Measurements from ENCODE around the gene ANGPTL8. TPM values are rescaled to one million over a fixed set of nuclear protein-coding genes. Genes with fewer than 3 reads are reported as not detected.

Gene ANGPTL8
- total and polyA plus RNA-seq, 10 of the 15 experiments (the other 5 are each of a cell fraction or from before 2014, with no cell fraction given): not detected

- POLR2A ChIA-PET: interaction anchor here (0.6 to 0.7 kb wide), 3 partner anchors 82 to 419 kb away, joined by 3 to 4 read pairs (median 3); no protein-coding TSS in a partner anchor
- Histone ChIP-seq H3K4me3 (no peak overlapping the region), H4K20me1 (ENCODE audit: control insufficient read depth, insufficient read depth) (no peaks in the 10 kb centered on the region), H3K79me2 (ENCODE audit: control insufficient read depth, insufficient read depth, low read length) (no peaks in the 10 kb centered on the region), H2AFZ (ENCODE audit: control insufficient read depth, low read depth, low read length) (no peak overlapping the region), H3K9ac (ENCODE audit: control insufficient read depth, insufficient read depth, low read length) (no peak overlapping the region), H3K27me3 (replicated peaks in 1 of 2; ENCODE audit: control insufficient read depth in 2 of 2, insufficient read depth in 2 of 2, low read length in 1 of 2) (no peaks in the 10 kb centered on the region), H3K9me3 (replicated peaks; ENCODE audit: control insufficient read depth, insufficient read depth, low read length) (no peaks in the 10 kb centered on the region; the same call in 2 of the 3 replicates), H3K27ac (ENCODE audit: control insufficient read depth, insufficient read depth) (no peak overlapping the region), H3K4me1 (ENCODE audit: control insufficient read depth, insufficient read depth, low read length) (no peaks in the 10 kb centered on the region; the same call in 1 of the 2 replicates), H3K36me3 (ENCODE audit: control insufficient read depth in 2 of 2, insufficient read depth in 2 of 2, low read length in 1 of 2) (no peaks in the 10 kb centered on the region), H3K4me2 (ENCODE audit: control insufficient read depth, insufficient read depth) (no peak overlapping the region)
- WGBS (ENCODE audit: insufficient coverage, insufficient replicate concordance, low lambda C conversion rate, missing lambda C conversion rate): 97% methylated on average over 3 of the region's 3 CpGs
- CTCF ChIA-PET: interaction anchor here (0.9 to 1.4 kb wide), 2 partner anchors 20 to 21 kb away, joined by 3 to 4 read pairs; no protein-coding TSS in a partner anchor
- intact Hi-C loops (cut with micrococcal nuclease; ENCODE audit: unreplicated experiment): no loop called here
- FAIRE-seq (no peak), DNase-seq (ENCODE audit: low read depth, low spot score) (no peak), ATAC-seq (no peak)
- TF ChIP-seq ZNF274 (IDR thresholded peaks at IDR 0.05; ENCODE audit: insufficient read depth, insufficient read length) (no peak), NR2F1 (conservative IDR thresholded peaks at IDR 0.05) (no peak), CHD1 (IDR thresholded peaks at IDR 0.05; ENCODE audit: low read depth, low read length) (no peak), ZBTB4 (CRISPR knock-in tag; IDR thresholded peaks at IDR 0.05) (no peak), NFXL1 (IDR thresholded peaks at IDR 0.05; ENCODE audit: borderline replicate concordance) (no peak), HCFC1 (IDR thresholded peaks at IDR 0.05; ENCODE audit: low read length) (no peak), HSF1 (IDR thresholded peaks at IDR 0.05; ENCODE audit: low read depth, low read length) (no peak), NKRF (conservative IDR thresholded peaks at IDR 0.05) (no peak), CHD4 (IDR thresholded peaks at IDR 0.05) (no peak), POLR2AphosphoS5 (IDR thresholded peaks at IDR 0.05; ENCODE audit: low read length) (no peak), MEF2A (IDR thresholded peaks at IDR 0.05; ENCODE audit: insufficient read depth, low read depth, low read length) (no peak), RFX5 (IDR thresholded peaks at IDR 0.05; ENCODE audit: low read depth, low read length) (no peak), RAD51 (IDR thresholded peaks at IDR 0.05) (no peak), JUNB (IDR thresholded peaks at IDR 0.05) (no peak)
- SMC1A ChIA-PET (ENCODE audit: uncharacterized antibody, unreplicated experiment): interaction anchor here (0.7 to 1.1 kb wide), 2 partner anchors 31 to 413 kb away, joined by 3 to 4 read pairs; no protein-coding TSS in a partner anchor
- RAD21 ChIA-PET (ENCODE audit: unreplicated experiment): no interaction called here
- in situ Hi-C loops (cut with MboI): no loop called here
- BruUV-seq (replicated peaks): no TSS peak
These were observed 13.6 kb upstream of the ANGPTL8 start for GRCh38 chr19:11225815-11226214.

Data from GM12878 (cell line).